ENCODE results near the gene MLN. TPM values are rescaled to one million over a fixed set of nuclear protein-coding genes. Genes with fewer than 3 reads are reported as not detected.

Gene MLN
- total RNA-seq, 2 donors from 2014 or later: not detected

DNA sequence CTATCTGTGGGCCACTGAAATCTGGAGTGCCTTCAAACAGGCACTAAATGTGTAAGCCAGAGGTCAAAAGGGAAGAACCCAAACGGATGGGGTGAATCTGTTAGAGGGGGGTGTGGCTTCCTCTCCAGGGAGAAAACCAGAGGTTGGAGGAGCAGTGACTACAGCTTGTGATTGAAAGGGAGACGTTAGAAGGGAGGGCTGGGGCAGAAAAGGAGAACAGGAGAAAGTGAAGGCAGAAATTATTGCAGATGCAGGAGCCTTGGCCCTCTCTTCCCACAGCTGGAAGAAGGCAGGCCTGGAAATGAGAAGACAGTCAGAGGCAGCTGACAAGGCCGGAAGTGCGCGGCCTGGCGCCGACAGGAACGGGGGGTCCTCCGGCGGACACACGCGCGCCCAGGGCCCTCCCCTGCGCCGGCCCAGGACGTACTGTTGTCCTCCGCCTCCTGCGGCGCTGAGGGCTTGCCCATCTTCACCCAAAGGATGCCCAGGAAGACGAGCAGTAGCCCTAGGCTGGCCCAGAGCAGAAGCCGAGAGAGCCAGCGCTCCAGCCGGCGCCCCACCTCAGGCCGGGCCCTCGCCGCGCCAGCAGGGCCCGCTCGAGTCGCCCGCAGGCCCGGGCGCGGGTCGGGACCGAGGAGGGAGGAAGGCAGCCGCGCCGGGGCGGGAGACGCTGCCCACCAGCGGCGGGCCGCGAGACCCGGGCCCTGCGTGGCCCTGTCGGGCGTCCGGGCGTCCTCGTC is 15.7 kb downstream of the MLN start:
- peaks cover 54% of the 10 kb centered on the region for H3K4me1 Mint-ChIP-seq (ENCODE audit: low read depth)
- H3K27ac Mint-ChIP-seq: peak overlapping the region; percentile 86
- ATAC-seq (replicated peaks in 1 of 2) (peak; percentile 71 to 72), DNase-seq (peak; percentile 70 to 75)
- peak overlapping the region; percentile 87 to 97 for H3K4me3 Mint-ChIP-seq
- H3K9me3 Mint-ChIP-seq: peaks cover 0 to 1% of the 10 kb centered on the region in 2 donors
- H3K36me3 Mint-ChIP-seq (ENCODE audit: insufficient read depth in 2 of 2): peaks cover 4 to 14% of the 10 kb centered on the region in 2 donors
- no peaks in the 10 kb centered on the region for H3K27me3 Mint-ChIP-seq (ENCODE audit: low read depth)

DNA sequence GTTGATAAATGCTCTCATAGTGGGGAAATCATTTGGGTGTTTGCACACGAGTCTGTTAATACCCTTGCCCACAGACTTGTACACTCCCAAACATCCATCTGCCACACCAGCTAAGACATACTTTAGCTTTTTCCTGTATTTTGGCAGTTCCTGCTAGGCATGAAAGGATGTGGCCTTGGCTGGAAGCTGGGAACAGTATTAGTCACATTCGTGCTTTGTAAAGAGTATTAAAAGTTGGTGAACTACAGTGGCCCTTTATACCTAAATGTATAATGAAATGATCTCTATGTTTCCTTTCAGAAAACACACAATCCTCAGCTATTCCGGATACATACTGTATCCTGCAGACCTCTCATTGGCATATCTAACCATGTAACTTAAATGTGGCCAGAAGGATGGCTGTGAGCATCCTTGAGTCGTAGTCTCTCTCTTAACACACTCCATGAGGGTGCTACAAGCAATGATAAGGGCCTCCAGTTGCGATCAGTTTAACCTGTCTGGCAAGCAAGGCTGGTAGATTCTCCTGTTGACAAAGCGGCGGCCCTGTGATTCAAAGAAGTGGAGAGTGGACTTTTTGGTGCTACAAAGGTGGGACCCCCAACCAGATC is 16.4 kb downstream of the MLN start:
- Mint-ChIP-seq H3K9me3 (peaks cover 0 to 1% of the 10 kb centered on the region in 2 donors), H3K4me1 (ENCODE audit: low read depth) (peaks cover 56% of the 10 kb centered on the region), H3K36me3 (ENCODE audit: insufficient read depth in 2 of 2) (peaks cover 4 to 17% of the 10 kb centered on the region in 2 donors), H3K4me3 (peak overlapping the region; percentile 87 to 97), H3K27ac (peak overlapping the region; percentile 86), H3K27me3 (ENCODE audit: low read depth) (no peaks in the 10 kb centered on the region)
- ATAC-seq (replicated peaks in 1 of 2) (peak in 1 of 2 donors; percentile 14), DNase-seq (no peak)

DNA sequence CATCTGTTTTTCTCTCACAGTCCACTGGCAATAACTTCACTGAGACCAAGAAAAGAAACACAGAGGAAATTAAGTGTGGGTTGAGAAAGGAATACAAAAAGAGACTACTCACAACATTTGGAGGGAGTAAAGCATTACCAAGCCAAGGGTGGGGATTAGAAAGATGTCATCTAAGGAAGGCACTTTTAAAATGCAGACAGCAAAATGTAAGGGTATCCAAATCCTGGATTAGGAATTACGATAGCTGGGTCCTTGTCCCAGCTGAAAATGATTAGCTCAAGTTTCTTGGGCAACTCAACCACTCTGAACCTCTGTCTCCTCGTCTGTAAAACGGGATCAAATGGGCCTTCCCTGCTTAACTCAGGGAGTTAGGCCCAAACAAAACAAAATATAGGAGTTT is 17.1 kb downstream of the MLN start:
- DNase-seq: no peak
- Mint-ChIP-seq H3K9me3 (peaks cover 0 to 1% of the 10 kb centered on the region in 2 donors), H3K27ac (peak overlapping the region; percentile 86), H3K4me3 (peak overlapping the region; percentile 87 to 97), H3K36me3 (ENCODE audit: insufficient read depth in 2 of 2) (peaks cover 6 to 19% of the 10 kb centered on the region in 2 donors), H3K4me1 (ENCODE audit: low read depth) (peaks cover 61% of the 10 kb centered on the region), H3K27me3 (ENCODE audit: low read depth) (no peaks in the 10 kb centered on the region)
- no peak for ATAC-seq (replicated peaks in 1 of 2)

DNA sequence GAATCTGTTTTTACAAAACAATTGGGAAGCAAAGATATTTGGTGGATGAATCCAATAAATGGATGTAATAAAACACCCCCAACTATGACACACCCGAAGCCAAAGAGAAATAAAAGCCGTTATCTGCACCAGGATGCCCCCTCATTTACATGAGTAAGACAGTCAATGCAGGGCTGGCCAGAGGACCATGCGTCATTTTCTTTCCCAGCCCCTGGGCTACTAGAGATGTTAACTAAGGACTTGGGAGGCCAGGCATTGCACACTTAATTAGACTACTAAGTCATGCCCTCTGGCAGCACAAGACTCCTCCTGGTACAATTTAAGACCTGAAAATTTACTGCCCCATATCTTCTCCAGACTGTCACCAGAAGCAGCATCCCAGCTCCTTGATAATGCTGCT is 18.0 kb downstream of the MLN start:
- H3K4me1 Mint-ChIP-seq (ENCODE audit: low read depth): peaks cover 61% of the 10 kb centered on the region
- no peak for ATAC-seq (replicated peaks in 1 of 2)
- H3K9me3 Mint-ChIP-seq: peaks cover 0 to 1% of the 10 kb centered on the region in 2 donors
- no peaks in the 10 kb centered on the region for H3K27me3 Mint-ChIP-seq (ENCODE audit: low read depth)
- H3K27ac Mint-ChIP-seq: no peak overlapping the region
- no peak for DNase-seq
- peaks cover 6 to 19% of the 10 kb centered on the region in 2 donors for H3K36me3 Mint-ChIP-seq (ENCODE audit: insufficient read depth in 2 of 2)
- peak overlapping the region; percentile 45 to 87 for H3K4me3 Mint-ChIP-seq

DNA sequence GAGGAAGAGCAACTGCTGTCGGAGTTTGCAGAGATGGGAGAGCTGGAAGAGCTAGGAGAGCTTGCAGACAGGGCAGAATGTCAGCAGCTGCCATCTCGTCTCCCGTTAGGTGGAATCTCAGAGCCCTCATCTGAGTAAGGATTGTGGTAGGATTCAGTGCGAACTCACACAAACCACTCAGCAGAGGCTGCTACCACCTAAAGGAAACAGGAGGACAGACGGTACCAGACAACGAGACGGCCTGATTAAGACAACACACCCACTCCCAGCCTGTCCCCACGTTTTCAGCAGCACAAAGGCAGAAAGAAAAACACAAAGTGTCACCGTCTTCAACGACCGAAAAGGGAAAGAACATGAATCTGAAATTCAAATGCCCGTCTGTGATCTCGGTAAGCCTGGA is 19.0 kb downstream of the MLN start:
- DNase-seq (no peak), ATAC-seq (replicated peaks in 1 of 2) (no peak)
- no peaks in the 10 kb centered on the region for H3K27me3 Mint-ChIP-seq (ENCODE audit: low read depth)
- no peak overlapping the region for H3K4me3 Mint-ChIP-seq
- no peak overlapping the region for H3K27ac Mint-ChIP-seq
- peaks cover 6 to 19% of the 10 kb centered on the region in 2 donors for H3K36me3 Mint-ChIP-seq (ENCODE audit: insufficient read depth in 2 of 2)
- H3K4me1 Mint-ChIP-seq (ENCODE audit: low read depth): peaks cover 58% of the 10 kb centered on the region
- H3K9me3 Mint-ChIP-seq: no peaks in the 10 kb centered on the region

DNA sequence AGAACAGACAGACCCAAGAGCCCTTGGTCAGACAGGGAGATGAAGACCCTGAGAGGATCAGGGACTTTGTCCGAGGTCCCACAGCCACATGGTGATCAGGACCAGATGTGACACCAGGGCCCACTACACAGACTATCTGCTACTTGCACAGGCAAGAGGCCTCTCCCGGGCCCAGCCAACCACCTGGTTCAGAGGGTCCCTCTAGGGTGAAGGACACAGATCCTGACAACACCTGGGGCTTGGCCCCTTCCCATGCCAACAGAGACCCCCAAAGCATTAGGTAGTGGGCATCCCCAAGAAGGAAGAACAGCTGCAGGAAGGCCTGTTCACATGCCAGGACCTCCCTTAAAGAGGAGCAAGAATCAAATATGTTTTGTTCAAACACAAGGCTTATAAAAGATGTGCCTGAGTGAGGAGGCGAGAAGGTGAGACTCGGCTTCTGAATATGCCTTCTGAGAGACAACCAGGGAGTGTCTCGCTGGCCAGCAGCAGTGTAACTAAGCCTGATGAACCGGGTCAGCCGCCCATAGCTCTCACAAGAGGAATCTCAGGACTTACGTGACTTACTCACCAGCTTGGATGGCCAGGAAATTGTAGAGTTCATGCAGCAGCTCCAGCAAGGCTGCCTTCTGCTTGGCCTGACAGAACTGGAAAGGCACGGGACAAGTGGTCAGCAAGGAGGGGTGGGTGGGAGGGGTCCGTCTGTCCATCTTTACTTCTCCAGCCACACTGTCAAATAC is 19.9 kb downstream of the MLN start:
- ATAC-seq (replicated peaks in 1 of 2) (no peak), DNase-seq (no peak)
- Mint-ChIP-seq H3K36me3 (ENCODE audit: insufficient read depth in 2 of 2) (peaks cover 6 to 19% of the 10 kb centered on the region in 2 donors), H3K27me3 (ENCODE audit: low read depth) (no peaks in the 10 kb centered on the region), H3K4me3 (no peak overlapping the region), H3K27ac (no peak overlapping the region), H3K9me3 (no peaks in the 10 kb centered on the region), H3K4me1 (ENCODE audit: low read depth) (peaks cover 50% of the 10 kb centered on the region)

DNA sequence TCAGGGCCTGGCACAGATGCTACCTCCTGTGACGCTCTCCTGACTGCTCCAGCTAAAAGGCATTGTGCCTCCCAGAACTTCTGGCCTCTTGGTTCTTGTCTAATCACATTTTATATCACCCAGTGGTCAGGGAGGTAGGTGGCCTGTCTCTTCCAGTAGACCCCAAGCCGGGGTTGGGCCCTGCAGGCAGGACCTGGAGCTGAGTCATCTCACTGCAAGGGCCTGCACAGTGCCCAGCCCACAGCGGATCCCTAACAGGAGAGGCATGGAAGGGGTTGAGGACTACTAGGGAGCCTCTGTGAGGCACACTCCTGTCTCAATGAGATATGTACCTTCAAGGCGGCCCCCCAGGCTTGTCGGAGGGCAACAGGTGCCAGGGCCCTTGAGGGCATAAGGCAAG is 21.2 kb downstream of the MLN start:
- Mint-ChIP-seq H3K4me1 (ENCODE audit: low read depth) (peaks cover 44% of the 10 kb centered on the region), H3K36me3 (ENCODE audit: insufficient read depth in 2 of 2) (peaks cover 3 to 19% of the 10 kb centered on the region in 2 donors), H3K27me3 (ENCODE audit: low read depth) (no peaks in the 10 kb centered on the region), H3K4me3 (no peak overlapping the region), H3K27ac (no peak overlapping the region), H3K9me3 (no peaks in the 10 kb centered on the region)
- ATAC-seq (replicated peaks in 1 of 2): no peak
- no peak for DNase-seq

DNA sequence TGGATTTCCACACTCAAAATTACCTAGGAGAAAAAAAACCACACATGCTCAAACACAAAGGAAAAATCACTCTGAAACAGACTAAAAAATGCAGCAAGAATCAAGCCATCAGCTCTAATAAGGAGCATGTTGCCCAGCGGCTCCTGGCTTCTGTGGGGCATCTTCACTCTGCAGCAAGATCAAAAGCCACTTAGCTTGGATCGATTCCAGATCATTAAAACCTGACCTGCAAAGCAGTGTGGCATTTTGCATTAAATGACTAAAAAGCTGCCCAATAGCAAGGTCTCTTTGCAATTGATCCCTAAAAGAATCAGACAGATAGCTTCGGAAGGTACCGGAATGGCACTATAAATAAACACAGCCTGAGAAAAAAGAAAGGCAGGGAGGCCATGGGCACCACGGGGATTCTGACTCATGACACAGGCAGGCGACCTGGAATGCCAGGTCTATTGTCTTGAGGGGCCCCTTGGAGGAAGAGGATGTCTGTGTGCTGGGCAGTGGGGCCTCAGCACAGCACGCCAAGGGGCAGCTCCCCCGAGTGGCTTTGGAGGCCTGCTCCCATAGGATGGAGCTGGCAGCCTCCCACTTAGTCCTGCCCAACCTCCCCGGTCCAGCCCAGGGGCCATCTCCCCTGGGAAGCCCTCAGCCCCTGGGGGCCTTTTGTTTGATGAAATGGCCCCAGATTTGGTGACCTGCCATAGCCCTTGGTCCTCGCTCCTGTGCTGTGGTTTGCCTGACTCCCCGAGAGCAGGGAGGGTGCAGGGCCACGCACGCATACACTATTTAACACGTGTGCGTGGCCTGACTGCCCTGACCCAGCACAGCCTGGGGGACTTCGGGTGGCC is 22.4 kb downstream of the MLN start:
- Mint-ChIP-seq H3K4me3 (no peak overlapping the region), H3K27me3 (ENCODE audit: low read depth) (no peaks in the 10 kb centered on the region), H3K36me3 (ENCODE audit: insufficient read depth in 2 of 2) (peaks cover 7 to 18% of the 10 kb centered on the region in 2 donors), H3K4me1 (ENCODE audit: low read depth) (peaks cover 32% of the 10 kb centered on the region), H3K9me3 (no peaks in the 10 kb centered on the region), H3K27ac (peak overlapping the region; percentile 16)
- DNase-seq: no peak
- no peak for ATAC-seq (replicated peaks in 1 of 2)

DNA sequence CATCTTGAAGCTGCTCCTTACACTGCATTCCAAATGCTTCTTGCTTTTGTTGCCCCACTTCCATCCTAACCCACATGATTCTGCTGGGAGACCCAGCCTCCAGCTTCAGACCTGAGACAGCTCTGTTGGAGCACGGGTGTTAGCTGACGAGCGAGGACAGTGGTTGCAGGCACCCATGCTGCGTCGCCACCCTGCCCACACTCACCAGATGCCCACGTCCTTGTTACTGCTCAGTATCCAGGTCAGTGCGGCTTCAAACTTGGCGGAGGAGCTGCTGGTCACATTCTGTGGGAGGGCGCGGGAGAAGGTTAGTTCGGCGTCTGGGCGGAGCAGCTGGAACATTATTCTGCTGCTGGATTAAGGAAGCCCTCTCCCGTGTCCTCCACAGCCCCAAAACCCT is 23.9 kb downstream of the MLN start:
- Mint-ChIP-seq H3K9me3 (no peaks in the 10 kb centered on the region), H3K27ac (no peak overlapping the region), H3K4me3 (no peak overlapping the region), H3K27me3 (ENCODE audit: low read depth) (no peaks in the 10 kb centered on the region), H3K4me1 (ENCODE audit: low read depth) (peaks cover 17% of the 10 kb centered on the region), H3K36me3 (ENCODE audit: insufficient read depth in 2 of 2) (peaks cover 7 to 19% of the 10 kb centered on the region in 2 donors)
- DNase-seq: no peak
- ATAC-seq (replicated peaks in 1 of 2): no peak

DNA sequence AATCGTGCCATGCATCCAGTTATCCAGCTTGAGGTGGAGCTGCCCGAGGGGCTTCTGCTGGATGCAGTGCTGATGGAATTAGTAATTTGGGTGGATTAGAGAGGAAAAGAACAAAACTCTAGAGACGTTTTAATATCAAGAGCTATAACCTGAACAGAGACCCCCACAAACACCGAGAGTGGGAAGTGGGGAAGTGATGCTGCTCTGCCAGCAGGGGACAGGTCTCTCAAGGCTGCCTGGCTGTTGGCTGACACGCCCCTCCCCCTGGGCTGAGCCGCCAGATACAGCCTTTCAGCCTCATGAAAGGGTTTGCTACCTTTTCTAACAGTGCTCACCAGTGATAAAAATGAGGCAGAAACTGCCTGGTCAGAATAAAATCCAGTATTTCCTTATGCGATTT is 24.5 kb downstream of the MLN start:
- H3K27ac Mint-ChIP-seq: no peak overlapping the region
- H3K27me3 Mint-ChIP-seq (ENCODE audit: low read depth): no peaks in the 10 kb centered on the region
- H3K4me1 Mint-ChIP-seq (ENCODE audit: low read depth): peaks cover 13% of the 10 kb centered on the region
- DNase-seq (no peak), ATAC-seq (replicated peaks in 1 of 2) (no peak)
- peaks cover 10 to 21% of the 10 kb centered on the region in 2 donors for H3K36me3 Mint-ChIP-seq (ENCODE audit: insufficient read depth in 2 of 2)
- H3K4me3 Mint-ChIP-seq: no peak overlapping the region
- H3K9me3 Mint-ChIP-seq: no peaks in the 10 kb centered on the region

DNA sequence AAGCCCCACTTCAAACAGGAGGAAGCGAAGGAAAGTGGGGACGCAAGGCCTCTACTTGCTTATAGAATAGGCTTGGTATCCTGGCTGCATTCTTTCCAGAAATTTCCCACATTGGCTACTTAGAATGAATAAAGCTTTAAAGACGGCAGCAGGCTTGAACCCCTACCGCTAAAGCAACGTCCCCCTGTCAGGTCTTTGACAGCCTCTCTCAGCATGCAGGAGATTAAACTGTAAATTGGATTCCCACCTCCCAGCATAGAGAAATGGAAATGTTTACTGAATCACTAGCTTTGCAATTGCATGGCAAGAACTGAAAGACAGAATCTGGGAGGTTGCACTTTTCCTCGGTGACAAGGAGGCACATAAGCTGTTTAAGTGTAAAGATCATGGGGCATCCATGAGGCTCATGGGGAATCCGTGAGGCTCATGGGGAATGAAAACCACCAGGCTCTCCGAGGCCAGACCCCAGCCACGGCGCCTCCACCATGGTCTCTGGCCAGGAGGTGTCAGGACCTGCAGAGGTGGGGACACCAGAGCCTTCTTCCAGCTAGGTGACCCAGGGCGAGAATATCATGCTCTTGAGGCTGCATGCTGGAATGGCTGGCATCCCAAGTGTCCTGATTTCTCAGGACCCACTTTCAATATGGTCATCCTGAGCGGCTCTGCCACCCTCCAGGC is 25.2 kb downstream of the MLN start:
- Mint-ChIP-seq H3K4me1 (ENCODE audit: low read depth) (peaks cover 8% of the 10 kb centered on the region), H3K9me3 (no peaks in the 10 kb centered on the region), H3K27ac (no peak overlapping the region), H3K27me3 (ENCODE audit: low read depth) (no peaks in the 10 kb centered on the region), H3K36me3 (ENCODE audit: insufficient read depth in 2 of 2) (peaks cover 10 to 18% of the 10 kb centered on the region in 2 donors), H3K4me3 (no peak overlapping the region)
- ATAC-seq (replicated peaks in 1 of 2): no peak
- no peak for DNase-seq
